ENCODE results near the gene GUCA1A. TPM values are rescaled to one million over a fixed set of nuclear protein-coding genes. Genes with fewer than 3 reads are reported as not detected.

Gene GUCA1A
- total RNA-seq, 1 experiment from 2014 or later: not detected

DNA sequence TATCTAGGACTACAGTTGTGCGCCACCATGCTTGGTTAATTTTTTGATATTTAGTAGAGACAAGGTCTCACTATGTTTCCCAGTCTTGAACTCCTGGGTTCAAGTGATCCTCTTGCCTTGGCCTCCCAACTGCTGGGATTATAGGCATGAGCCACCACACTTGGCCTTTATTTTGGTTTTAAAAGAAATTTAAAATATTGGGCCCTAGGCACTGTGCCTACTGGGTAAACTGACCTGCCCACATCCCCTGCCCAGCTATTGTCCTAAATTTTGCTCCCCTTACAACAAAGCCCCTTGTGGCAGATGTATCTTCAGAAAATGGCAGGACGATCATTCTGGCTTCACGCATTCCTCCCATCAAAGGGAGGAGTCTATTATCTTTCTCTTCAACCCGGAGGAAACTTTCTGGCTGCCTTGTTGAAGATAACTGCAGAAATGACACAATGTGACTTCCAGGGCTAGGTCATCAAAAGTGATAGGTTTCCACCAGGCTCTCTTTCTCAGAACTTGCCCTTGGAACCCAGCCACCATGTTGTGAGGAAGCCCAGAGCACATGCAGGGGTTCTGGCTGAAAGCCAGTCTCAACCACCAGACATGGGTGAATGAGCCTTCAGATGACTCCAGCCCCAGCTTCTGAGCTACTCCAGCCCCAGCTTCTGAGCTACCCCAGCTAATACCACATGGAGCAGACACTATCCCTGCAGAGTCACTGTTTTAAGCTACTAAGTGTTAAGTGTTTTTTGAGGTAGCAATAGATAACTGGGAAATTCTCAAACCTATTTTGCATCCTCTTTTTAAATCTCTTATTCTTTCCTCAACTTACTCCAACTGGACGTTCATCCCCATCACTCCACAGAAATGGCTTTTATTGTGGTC is 26.2 kb downstream of the GUCA1A start:
- Histone ChIP-seq H3K4me3 (ENCODE audit: low read depth in 2 of 2, low read length in 2 of 2) (no peak overlapping the region), H3K27ac (ENCODE audit: low read length) (peak overlapping the region; percentile 25; the same call in 1 of the 2 replicates), H3K27me3 (ENCODE audit: control insufficient read depth, insufficient read depth, low read length) (no peaks in the 10 kb centered on the region), H3K36me3 (ENCODE audit: control insufficient read depth, insufficient read depth, low read length) (no peaks in the 10 kb centered on the region), H3K9me3 (ENCODE audit: control insufficient read depth, insufficient read depth, low read depth, low read length) (no peaks in the 10 kb centered on the region), H3K4me1 (ENCODE audit: control insufficient read depth, insufficient read depth, low read length) (peaks cover 5% of the 10 kb centered on the region; the same call in 1 of the 2 replicates)
- DNase-seq (ENCODE audit: low read depth, low spot score): no peak
- intact Hi-C loops (cut with micrococcal nuclease; ENCODE audit: unreplicated experiment) (no loop called here), in situ Hi-C loops (cut with HindIII; ENCODE audit: low pct_unique_long_range_greater_than_20kb, low sequenced_read_pairs) (no loop called here)
- peak; percentile 50; the same call in 1 of the 2 replicates for ATAC-seq
- TF ChIP-seq, protein P1, sequence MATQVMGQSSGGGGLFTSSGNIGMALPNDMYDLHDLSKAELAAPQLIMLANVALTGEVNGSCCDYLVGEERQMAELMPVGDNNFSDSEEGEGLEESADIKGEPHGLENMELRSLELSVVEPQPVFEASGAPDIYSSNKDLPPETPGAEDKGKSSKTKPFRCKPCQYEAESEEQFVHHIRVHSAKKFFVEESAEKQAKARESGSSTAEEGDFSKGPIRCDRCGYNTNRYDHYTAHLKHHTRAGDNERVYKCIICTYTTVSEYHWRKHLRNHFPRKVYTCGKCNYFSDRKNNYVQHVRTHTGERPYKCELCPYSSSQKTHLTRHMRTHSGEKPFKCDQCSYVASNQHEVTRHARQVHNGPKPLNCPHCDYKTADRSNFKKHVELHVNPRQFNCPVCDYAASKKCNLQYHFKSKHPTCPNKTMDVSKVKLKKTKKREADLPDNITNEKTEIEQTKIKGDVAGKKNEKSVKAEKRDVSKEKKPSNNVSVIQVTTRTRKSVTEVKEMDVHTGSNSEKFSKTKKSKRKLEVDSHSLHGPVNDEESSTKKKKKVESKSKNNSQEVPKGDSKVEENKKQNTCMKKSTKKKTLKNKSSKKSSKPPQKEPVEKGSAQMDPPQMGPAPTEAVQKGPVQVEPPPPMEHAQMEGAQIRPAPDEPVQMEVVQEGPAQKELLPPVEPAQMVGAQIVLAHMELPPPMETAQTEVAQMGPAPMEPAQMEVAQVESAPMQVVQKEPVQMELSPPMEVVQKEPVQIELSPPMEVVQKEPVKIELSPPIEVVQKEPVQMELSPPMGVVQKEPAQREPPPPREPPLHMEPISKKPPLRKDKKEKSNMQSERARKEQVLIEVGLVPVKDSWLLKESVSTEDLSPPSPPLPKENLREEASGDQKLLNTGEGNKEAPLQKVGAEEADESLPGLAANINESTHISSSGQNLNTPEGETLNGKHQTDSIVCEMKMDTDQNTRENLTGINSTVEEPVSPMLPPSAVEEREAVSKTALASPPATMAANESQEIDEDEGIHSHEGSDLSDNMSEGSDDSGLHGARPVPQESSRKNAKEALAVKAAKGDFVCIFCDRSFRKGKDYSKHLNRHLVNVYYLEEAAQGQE (IDR thresholded peaks at IDR 0.05; ENCODE audit: insufficient read depth in 1 of 2, low read depth in 2 of 2, low read length in 1 of 2): no peak
- TF ChIP-seq TCF7L2 (IDR thresholded peaks at IDR 0.05; ENCODE audit: low read depth, low read length) (no peak), SIN3A (IDR thresholded peaks at IDR 0.05; ENCODE audit: borderline replicate concordance, insufficient read depth, low read depth, low read length) (no peak), POLR2AphosphoS5 (IDR thresholded peaks at IDR 0.05; ENCODE audit: low read depth, low read length) (no peak)
- TF ChIP-seq, protein P2, sequence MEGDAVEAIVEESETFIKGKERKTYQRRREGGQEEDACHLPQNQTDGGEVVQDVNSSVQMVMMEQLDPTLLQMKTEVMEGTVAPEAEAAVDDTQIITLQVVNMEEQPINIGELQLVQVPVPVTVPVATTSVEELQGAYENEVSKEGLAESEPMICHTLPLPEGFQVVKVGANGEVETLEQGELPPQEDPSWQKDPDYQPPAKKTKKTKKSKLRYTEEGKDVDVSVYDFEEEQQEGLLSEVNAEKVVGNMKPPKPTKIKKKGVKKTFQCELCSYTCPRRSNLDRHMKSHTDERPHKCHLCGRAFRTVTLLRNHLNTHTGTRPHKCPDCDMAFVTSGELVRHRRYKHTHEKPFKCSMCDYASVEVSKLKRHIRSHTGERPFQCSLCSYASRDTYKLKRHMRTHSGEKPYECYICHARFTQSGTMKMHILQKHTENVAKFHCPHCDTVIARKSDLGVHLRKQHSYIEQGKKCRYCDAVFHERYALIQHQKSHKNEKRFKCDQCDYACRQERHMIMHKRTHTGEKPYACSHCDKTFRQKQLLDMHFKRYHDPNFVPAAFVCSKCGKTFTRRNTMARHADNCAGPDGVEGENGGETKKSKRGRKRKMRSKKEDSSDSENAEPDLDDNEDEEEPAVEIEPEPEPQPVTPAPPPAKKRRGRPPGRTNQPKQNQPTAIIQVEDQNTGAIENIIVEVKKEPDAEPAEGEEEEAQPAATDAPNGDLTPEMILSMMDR (IDR thresholded peaks at IDR 0.05): no peak
- CTCF ChIA-PET: interaction anchor here (0.6 to 0.9 kb wide), 2 partner anchors 15 to 1019 kb away, joined by 4 to 10 read pairs; no protein-coding TSS in a partner anchor
- no TSS peak for BruUV-seq (replicated peaks)
- POLR2A ChIA-PET: no interaction called here

DNA sequence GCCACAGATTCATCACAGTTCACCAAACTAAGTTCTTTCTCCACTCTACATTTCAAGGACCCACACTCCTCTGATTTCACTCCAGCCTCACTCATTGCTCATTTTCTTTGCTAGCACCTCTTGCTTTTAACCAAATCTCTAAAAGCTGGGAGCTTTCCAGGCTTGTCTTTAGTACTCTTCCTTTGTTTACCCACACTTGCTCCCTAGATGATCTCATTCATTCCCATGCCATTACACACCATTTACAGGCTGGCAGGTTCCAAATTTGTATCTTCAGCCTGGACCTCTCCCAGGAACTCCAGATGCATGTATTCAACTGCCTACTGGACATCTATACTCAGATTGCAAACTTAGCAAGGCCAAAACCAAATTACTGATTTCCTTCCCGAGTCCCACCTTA is 26.9 kb downstream of the GUCA1A start:
- Histone ChIP-seq H3K9me3 (ENCODE audit: control insufficient read depth, insufficient read depth, low read depth, low read length) (no peaks in the 10 kb centered on the region), H3K27me3 (ENCODE audit: control insufficient read depth, insufficient read depth, low read length) (no peaks in the 10 kb centered on the region), H3K27ac (ENCODE audit: low read length) (0 out of 2 replicates have a peak overlapping the region, but pooled peaks have one; percentile 25), H3K4me3 (ENCODE audit: low read depth in 2 of 2, low read length in 2 of 2) (no peak overlapping the region), H3K36me3 (ENCODE audit: control insufficient read depth, insufficient read depth, low read length) (no peaks in the 10 kb centered on the region), H3K4me1 (ENCODE audit: control insufficient read depth, insufficient read depth, low read length) (peaks cover 5% of the 10 kb centered on the region; the same call in 1 of the 2 replicates)
- ChIA-PET CTCF (interaction anchor here (0.6 to 0.9 kb wide), 2 partner anchors 14 to 1019 kb away, joined by 4 to 10 read pairs; no protein-coding TSS in a partner anchor), POLR2A (no interaction called here)
- DNase-seq (ENCODE audit: low read depth, low spot score): peak; percentile 91
- no TSS peak for BruUV-seq (replicated peaks)
- intact Hi-C loops (cut with micrococcal nuclease; ENCODE audit: unreplicated experiment): no loop called here
- peak; percentile 71; the same call in 1 of the 2 replicates for ATAC-seq
- TF ChIP-seq, protein P1 (IDR thresholded peaks at IDR 0.05; ENCODE audit: insufficient read depth in 1 of 2, low read depth in 2 of 2, low read length in 1 of 2): no peak
- TF ChIP-seq SIN3A (IDR thresholded peaks at IDR 0.05; ENCODE audit: borderline replicate concordance, insufficient read depth, low read depth, low read length) (no peak), TCF7L2 (IDR thresholded peaks at IDR 0.05; ENCODE audit: low read depth, low read length) (no peak), POLR2AphosphoS5 (IDR thresholded peaks at IDR 0.05; ENCODE audit: low read depth, low read length) (no peak)
- TF ChIP-seq, protein P2 (IDR thresholded peaks at IDR 0.05): no peak
- in situ Hi-C loops (cut with HindIII; ENCODE audit: low pct_unique_long_range_greater_than_20kb, low sequenced_read_pairs): no loop called here

All from Panc1 (cell line).